Stimulated activated CD8-positive, alpha-beta memory T cell treated with anti-CD3 and anti-CD28 coated beads, Interleukin-7, amount 100 ng/mL, for 4 hours (primary cell): Measurements from ENCODE around the gene PLEKHF1.
A peak's percentile ranks its signal among the peaks of the same experiment; 100 is the strongest.
"Not testable (repeated sequence)": the region's sequence is repeated elsewhere in the genome, so short reads cannot be mapped to it uniquely, and the experiment has no call there.

Experiments
- DNase-seq, 2 donors: peaks; one replicate each; pipeline ENCODE4 v3.0.0-alpha.2; 2020; ENCODE audit warnings: low read depth in 2 of 2

PLEKHF1 gene

GRCh38 chr19:29665215-29665825, at the start of gene PLEKHF1:
TSS of gene PLEKHF1 (plus strand) at chr19:29665461. CDS start at chr19:29673840, 8,379 bp downstream.
- peak; percentile 50 to 75 for DNase-seq

GRCh38 chr19:29615891-29616425, 49.3 kb upstream of the PLEKHF1 start:
- no peak for DNase-seq

- DNase-seq = no peak
Observed at GRCh38 chr19:29616541-29616940, 48.7 kb upstream of the PLEKHF1 start.

- DNase-seq = no peak
Observed at GRCh38 chr19:29617366-29618266, 47.6 kb upstream of the PLEKHF1 start.

- DNase-seq = no peak
Observed at GRCh38 chr19:29618434-29618833, 46.8 kb upstream of the PLEKHF1 start.

- DNase-seq = no peak
Observed at GRCh38 chr19:29618871-29619270, 46.4 kb upstream of the PLEKHF1 start.

- peak in 1 of 2 donors; percentile 49 for DNase-seq
Observed at GRCh38 chr19:29620931-29621351, 44.3 kb upstream of the PLEKHF1 start.

GRCh38 chr19:29622166-29623070, 42.8 kb upstream of the PLEKHF1 start:
- peak in 1 of 2 donors; percentile 30 for DNase-seq

GRCh38 chr19:29623726-29624488, 41.4 kb upstream of the PLEKHF1 start:
- peak in 1 of 2 donors; percentile 19 for DNase-seq

GRCh38 chr19:29624489-29625185, 40.6 kb upstream of the PLEKHF1 start:
- no peak for DNase-seq

GRCh38 chr19:29625186-29625651, 40.0 kb upstream of the PLEKHF1 start:
- DNase-seq = no peak

- no peak for DNase-seq
Observed at GRCh38 chr19:29626386-29626785, 38.9 kb upstream of the PLEKHF1 start.

- DNase-seq = not testable (repeated sequence)
Observed at GRCh38 chr19:29626832-29627231, 38.4 kb upstream of the PLEKHF1 start.

- no peak for DNase-seq
Observed at GRCh38 chr19:29628661-29629385, 36.4 kb upstream of the PLEKHF1 start.

GRCh38 chr19:29629836-29630534, 35.3 kb upstream of the PLEKHF1 start:
- DNase-seq = no peak

GRCh38 chr19:29630655-29631054, 34.6 kb upstream of the PLEKHF1 start:
- DNase-seq = no peak

- DNase-seq = no peak
Observed at GRCh38 chr19:29631450-29631849, 33.8 kb upstream of the PLEKHF1 start.

- no peak for DNase-seq
Observed at GRCh38 chr19:29634002-29634401, 31.3 kb upstream of the PLEKHF1 start.
